Ovary (tissue), 9 donors: ENCODE data around the gene DAZAP2. TPM values are rescaled to one million over a fixed set of nuclear protein-coding genes. Genes with fewer than 3 reads are reported as not detected.
"Not testable (repeated sequence)": the region's sequence is repeated elsewhere in the genome, so short reads cannot be mapped to it uniquely, and the experiment has no call there.

Experiments used
- DNase-seq, 5 donors: peaks; one replicate each; pipeline ENCODE4 v3.0.0-alpha.2; 2019 to 2020
- H3K27ac ChIP-seq, 2 donors: fragments of 200-600 bp; one replicate each; pipeline versions ENCODE4 v1.5.1 to v1.8.0; 2019 to 2022
- H3K27me3 ChIP-seq: fragments of 200-600 bp; one replicate; pipeline ENCODE4 v1.8.0; 2022
- H3K36me3 ChIP-seq: fragments of 200-600 bp; sonication (generic); one replicate; pipeline ENCODE4 v1.5.1; 2019
- H3K4me1 ChIP-seq: one replicate; pipeline ENCODE4 v1.8.1; 2013; ENCODE audit warnings: mild to moderate bottlenecking, moderate library complexity; ENCODE audit not compliant: insufficient read depth
- H3K4me3 ChIP-seq: fragments of 200-600 bp; sonication (generic); one replicate; pipeline ENCODE4 v1.5.1; 2017
- H3K9me3 ChIP-seq, 2 donors: fragments of 200-600 bp in 1 of 2; sonication (generic) in 1 of 2; one replicate each; pipeline versions ENCODE4 v1.5.1 to v1.8.1; 2013 to 2019; ENCODE audit warnings: mild to moderate bottlenecking in 1 of 2, moderate library complexity in 1 of 2
- CTCF ChIP-seq, 3 donors: fragments of 450-650 bp in 2 of 3; fragments of 200-600 bp in 1 of 3; IDR thresholded peaks; one replicate each; pipeline versions ENCODE4 v1.5.1 to v1.8.0; 2016 to 2022; ENCODE audit warnings: antibody characterized with exemption in 3 of 3, mild to moderate bottlenecking in 1 of 3
- EP300 ChIP-seq: sonication (generic); formaldehyde crosslinking; IDR thresholded peaks from one replicate; pipeline ENCODE4 v1.6.1; 2017; ENCODE audit warnings: antibody characterized with exemption
- POLR2A ChIP-seq: fragments of 450-650 bp; IDR thresholded peaks from one replicate; pipeline ENCODE4 v1.6.1; 2017; ENCODE audit warnings: antibody characterized with exemption, mild to moderate bottlenecking, moderate library complexity
- WGBS, 3 donors: extraction: QIAGEN DNeasy Blood & Tissue Kit in 1 of 3; methylation state at CpG; one replicate each; pipeline versions ENCODE4 v1.1.5 to v1.1.7; 2013 to 2017; 5-methylcytosine and 5-hydroxymethylcytosine counted together
- intact Hi-C, 4 donors: fragments of 100-400 bp; cut with DNase I; formaldehyde crosslinking; loops; one replicate each; pipeline versions ENCODE4 v1.11.0 to v1.15.1; 2022 to 2023
- polyA plus RNA-seq, 2 donors: library from polyadenylated mRNA; stranded (reverse); fragments of 200-250 nt in 1 of 2; fragments of 350-450 nt in 1 of 2; fragmentation: Illumina TruSeq in 1 of 2; extraction: RNeasy Lipid Tissue Mini Kit (QIAGEN cat#74804) in 1 of 2; gene quantifications; one replicate each; pipeline ENCODE4 v1.2.3, GENCODE V29; 2013 to 2014
- total RNA-seq, 7 donors: library from RNA; depleted of rRNA in 2 of 7; stranded (reverse); fragments of >200 nt in 2 of 7; fragmentation: NEBNext Ultra II Directional in 3 of 7; extraction: Animal tissue kit (Norgen Biotek cat#: 25700) in 3 of 7; gene quantifications; one replicate each; pipeline versions ENCODE4 v1.1.0 to v1.2.4, GENCODE V29; 2016 to 2023
- donor health status: DM: no; HTN: no; CAD: no; lungs with moderate emphysema.
- donor health status: DM: no; HTN: no; CAD: no.
- donor health status: Bipolar disorder and iron deficiency.
- donor health status: DM: yes; HTN: yes; CAD: no.
- donor health status: DM: no; HTN: no; CAD: no.
- donor health status: DM: yes; HTN: yes; CAD: no.

The DAZAP2 gene
- total and polyA plus RNA-seq, 9 donors: 123 to 323 (median 156) TPM

- Histone ChIP-seq H3K9me3 (no peaks in the 10 kb centered on the region), H3K4me1 (peaks cover 9% of the 10 kb centered on the region), H3K4me3 (no peak overlapping the region), H3K36me3 (no peaks in the 10 kb centered on the region), H3K27me3 (no peaks in the 10 kb centered on the region), H3K27ac (no peak overlapping the region)
- DNase-seq: peak in 1 of 5 donors; percentile 30
- TF ChIP-seq EP300 (no peak), POLR2A (no peak), CTCF (IDR thresholded peaks at IDR 0.05) (no peak)
- intact Hi-C loops: no loop called here
- WGBS, 3 donors: 20 to 43% (median 31%) methylated on average over 7 of the region's 7 CpGs
Observed at GRCh38 chr12:51222461-51222860, 16.2 kb upstream of the DAZAP2 start.

DNA sequence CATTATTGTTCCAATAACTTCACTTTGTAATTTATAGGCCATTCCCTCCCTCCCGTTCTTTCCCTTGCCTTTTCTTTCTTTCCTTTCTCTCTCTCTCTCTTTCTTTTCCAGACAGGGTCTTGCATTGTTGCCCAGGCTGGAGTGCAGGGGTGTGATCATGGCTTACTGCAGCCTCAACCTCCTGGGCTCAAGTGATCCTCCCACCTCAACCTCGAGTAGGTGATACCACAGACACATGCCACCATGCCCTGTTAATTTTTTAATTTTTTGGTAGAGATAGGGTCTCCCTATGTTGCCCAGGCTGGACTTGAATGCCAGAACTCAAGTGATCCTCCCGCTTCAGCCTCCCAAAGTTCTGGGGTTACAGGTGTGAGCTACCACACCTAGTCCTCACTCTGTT is 14.0 kb upstream of the DAZAP2 start:
- no peak for DNase-seq
- Histone ChIP-seq H3K27ac (no peak overlapping the region), H3K36me3 (no peaks in the 10 kb centered on the region), H3K4me1 (peaks cover 3% of the 10 kb centered on the region), H3K4me3 (no peak overlapping the region), H3K9me3 (no peaks in the 10 kb centered on the region), H3K27me3 (no peaks in the 10 kb centered on the region)
- no peak for TF ChIP-seq CTCF (IDR thresholded peaks at IDR 0.05)
- TF ChIP-seq EP300: no peak
- intact Hi-C loops: no loop called here
- WGBS, 3 donors: 85 to 89% (median 85%) methylated on average over 3 of the region's 3 CpGs

- H3K27ac ChIP-seq: no peak overlapping the region
- 91 to 92% (median 92%) methylated on average over 4 of the region's 4 CpGs for WGBS, 3 donors
- TF ChIP-seq EP300 (no peak), CTCF (IDR thresholded peaks at IDR 0.05) (no peak), POLR2A (no peak)
- intact Hi-C loops: no loop called here
- H3K9me3 ChIP-seq: no peaks in the 10 kb centered on the region
- no peak for DNase-seq
- H3K4me1 ChIP-seq: peaks cover 3% of the 10 kb centered on the region
- H3K4me3 ChIP-seq: no peak overlapping the region
- no peaks in the 10 kb centered on the region for H3K36me3 ChIP-seq
- no peaks in the 10 kb centered on the region for H3K27me3 ChIP-seq
Observed at GRCh38 chr12:51225234-51225633, 13.4 kb upstream of the DAZAP2 start.

DNA sequence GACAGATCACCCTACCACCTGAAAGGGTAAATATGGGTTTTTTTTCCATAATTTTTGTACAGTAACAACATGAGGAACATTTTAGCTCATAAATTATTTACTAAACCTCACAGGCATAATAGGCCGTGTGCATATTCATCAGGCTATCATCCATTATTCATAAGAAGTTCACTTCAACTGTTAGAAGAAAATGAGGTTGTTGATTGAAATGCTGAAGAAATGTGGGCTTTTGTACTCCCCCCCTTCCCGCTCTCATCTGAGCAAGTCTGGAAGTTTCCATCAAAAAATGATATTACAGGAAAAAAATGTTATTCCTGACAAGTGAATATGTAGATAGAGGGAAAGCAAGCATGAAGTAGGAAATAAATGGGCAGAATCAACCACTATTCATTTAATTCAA is 12.9 kb upstream of the DAZAP2 start:
- TF ChIP-seq POLR2A (no peak), EP300 (no peak), CTCF (IDR thresholded peaks at IDR 0.05) (no peak)
- WGBS, 3 donors: 89 to 92% (median 91%) methylated on average over 2 of the region's 2 CpGs

GRCh38 chr12:51227112-51227511 is 11.5 kb upstream of the DAZAP2 start:
- intact Hi-C loops, H3K9me3 ChIP-seq, H3K27ac ChIP-seq, H3K27me3 ChIP-seq, H3K36me3 ChIP-seq, H3K4me3 ChIP-seq, H3K4me1 ChIP-seq, DNase-seq: not testable (repeated sequence)
- WGBS, 3 donors: 82 to 90% (median 86%) methylated on average over 5 of the region's 5 CpGs

More for the DNA sequence above, 12.9 kb upstream of the DAZAP2 start:
- H3K9me3 ChIP-seq: no peaks in the 10 kb centered on the region
- H3K36me3 ChIP-seq: no peaks in the 10 kb centered on the region
- DNase-seq: no peak
- intact Hi-C loops: no loop called here
- H3K27me3 ChIP-seq: no peaks in the 10 kb centered on the region
- H3K4me3 ChIP-seq: no peak overlapping the region
- H3K27ac ChIP-seq: no peak overlapping the region
- peaks cover 3% of the 10 kb centered on the region for H3K4me1 ChIP-seq
